ENCODE measurements around the gene TMSB15B. TPM values are rescaled to one million over a fixed set of nuclear protein-coding genes. Genes with fewer than 3 reads are reported as not detected.
"Not testable (repeated sequence)": the region's sequence is repeated elsewhere in the genome, so short reads cannot be mapped to it uniquely, and the experiment has no call there.

Gene TMSB15B
- polyA plus RNA-seq, 1 of the 3 experiments (the other 2 are of a cell fraction) = 13.1 TPM

DNA sequence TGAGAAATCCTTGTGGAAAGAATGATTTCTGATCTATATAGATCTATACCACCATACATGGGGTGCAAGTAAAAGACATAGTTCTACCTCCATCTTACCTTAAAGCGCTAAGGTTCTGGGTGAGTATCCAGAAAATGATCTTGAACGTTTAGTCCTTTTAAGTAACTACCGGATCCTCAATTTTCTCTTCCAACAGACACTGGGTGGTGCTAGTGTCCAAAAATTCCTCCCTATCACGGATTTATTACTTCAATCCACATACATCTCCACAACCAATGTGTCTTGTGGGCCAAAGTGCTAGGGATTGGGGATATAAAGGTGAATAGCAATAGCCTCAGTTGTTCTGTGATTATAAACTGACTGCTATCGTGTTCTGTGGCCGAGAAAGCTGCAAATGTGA is 1.8 kb upstream of the TMSB15B start:
- no CpG with 5 or more reads among the region's 6 CpGs for WGBS (ENCODE audit: low lambda C conversion rate)
- H3K4me1 ChIP-seq (ENCODE audit: control insufficient read depth in 1 of 2, insufficient read depth in 2 of 2, low read depth in 1 of 2, low read length in 1 of 2); CTCF ChIA-PET; POLR2A ChIA-PET; H4K20me1 ChIP-seq (ENCODE audit: insufficient read depth); H3K36me3 ChIP-seq (replicated peaks in 1 of 2; ENCODE audit: control insufficient read depth in 1 of 2, insufficient read depth in 2 of 2, low read length in 1 of 2); DNase-seq; H2AFZ ChIP-seq (ENCODE audit: low read depth); H3K9me2 ChIP-seq; H3K4me2 ChIP-seq; H3K27ac ChIP-seq (ENCODE audit: low read depth in 2 of 2, low read length in 1 of 2); H3K9ac ChIP-seq; H3K79me2 ChIP-seq (ENCODE audit: insufficient read depth); H3K4me3 ChIP-seq (ENCODE audit: low read depth in 2 of 2, low read length in 1 of 2); H3K27me3 ChIP-seq (ENCODE audit: insufficient read depth); H3F3A ChIP-seq (replicated peaks; ENCODE audit: insufficient read depth); H3K9me3 ChIP-seq: not testable (repeated sequence)

DNA sequence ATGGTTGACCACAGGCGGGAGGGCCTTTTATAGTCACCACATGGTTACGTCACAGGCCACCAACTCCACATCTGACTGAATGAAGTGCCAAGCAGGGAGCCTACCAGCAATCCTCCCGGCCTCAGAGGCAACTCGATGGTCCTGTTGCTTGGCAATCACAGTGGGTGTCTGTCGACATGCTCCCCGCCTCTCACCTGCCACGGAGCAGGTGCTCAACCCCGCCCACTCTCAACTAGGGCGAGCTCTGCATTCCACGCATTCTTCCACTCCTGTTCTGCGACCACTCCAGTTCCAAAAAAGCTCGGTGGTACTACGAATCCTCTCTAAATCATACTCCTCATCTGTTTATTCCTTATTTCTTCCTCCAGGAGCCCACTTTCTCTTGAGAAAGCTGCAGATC is 21.1 kb downstream of the TMSB15B start:
- H3K27ac ChIP-seq (ENCODE audit: low read depth in 2 of 2, low read length in 1 of 2); CTCF ChIA-PET; H2AFZ ChIP-seq (ENCODE audit: low read depth); DNase-seq; H3K79me2 ChIP-seq (ENCODE audit: insufficient read depth); H3K9ac ChIP-seq; H3K4me1 ChIP-seq (ENCODE audit: control insufficient read depth in 1 of 2, insufficient read depth in 2 of 2, low read depth in 1 of 2, low read length in 1 of 2); H4K20me1 ChIP-seq (ENCODE audit: insufficient read depth); H3F3A ChIP-seq (replicated peaks; ENCODE audit: insufficient read depth); H3K27me3 ChIP-seq (ENCODE audit: insufficient read depth); H3K4me2 ChIP-seq; H3K4me3 ChIP-seq (ENCODE audit: low read depth in 2 of 2, low read length in 1 of 2); H3K9me3 ChIP-seq; POLR2A ChIA-PET; H3K36me3 ChIP-seq (replicated peaks in 1 of 2; ENCODE audit: control insufficient read depth in 1 of 2, insufficient read depth in 2 of 2, low read length in 1 of 2); H3K9me2 ChIP-seq: not testable (repeated sequence)
- WGBS (ENCODE audit: low lambda C conversion rate) = no CpG with 5 or more reads among the region's 13 CpGs

DNA sequence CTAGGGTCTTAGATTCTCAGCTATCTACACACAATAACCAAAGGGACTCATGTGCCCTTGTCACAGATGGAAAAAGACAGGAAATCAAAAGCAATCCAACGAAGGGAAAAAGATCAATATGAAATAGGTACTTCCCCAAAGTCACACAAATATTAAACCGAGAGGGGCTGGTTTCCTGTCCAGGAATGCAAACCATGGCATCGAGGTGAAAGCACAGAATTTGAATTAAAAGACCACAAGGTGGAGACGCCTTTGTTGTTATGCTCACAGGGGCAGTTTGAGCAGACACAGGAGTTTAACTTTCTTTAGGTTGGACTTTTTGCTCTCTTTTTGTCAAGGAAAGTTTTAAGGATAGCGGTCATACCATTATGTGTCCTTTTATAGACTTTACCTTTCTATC is 36.8 kb downstream of the TMSB15B start:
- CTCF ChIA-PET = no interaction called here

DNA sequence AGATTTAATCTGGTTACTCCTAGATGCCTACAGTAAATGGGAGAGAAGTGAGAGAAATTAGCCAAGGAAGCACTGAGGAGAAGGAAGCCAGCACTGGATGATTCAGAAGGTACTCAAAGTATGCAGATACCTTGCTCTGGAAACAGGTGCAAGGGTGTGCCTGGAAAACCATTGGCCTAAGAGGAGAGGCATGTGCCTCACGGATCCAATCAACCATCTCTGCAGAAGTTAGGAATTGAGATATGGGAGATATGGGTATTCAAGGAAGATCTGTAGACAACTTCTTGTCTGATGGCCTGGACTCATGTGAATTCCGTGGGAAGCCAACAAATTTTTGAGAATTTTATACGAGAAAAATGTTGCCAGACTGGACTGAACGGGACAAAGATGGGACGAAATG is 46.4 kb downstream of the TMSB15B start:
- H3K27me3 ChIP-seq (ENCODE audit: insufficient read depth) = peaks cover 61% of the 10 kb centered on the region
- POLR2A ChIA-PET = no interaction called here
- no peaks in the 10 kb centered on the region for H3K9me2 ChIP-seq
- no peak for TF ChIP-seq RFX5 (IDR thresholded peaks at IDR 0.05; ENCODE audit: low read length)
- no peak for TF ChIP-seq FOXM1 (IDR thresholded peaks at IDR 0.05; ENCODE audit: low read depth)
- TF ChIP-seq NFIC (IDR thresholded peaks at IDR 0.05; ENCODE audit: borderline replicate concordance) = no peak
- no peak for TF ChIP-seq JUND (IDR thresholded peaks at IDR 0.05)
- no peak for TF ChIP-seq MAX (IDR thresholded peaks at IDR 0.05; ENCODE audit: low read depth)
- no peak for TF ChIP-seq POLR2AphosphoS5 (IDR thresholded peaks at IDR 0.05; ENCODE audit: low read depth, low read length)
- no peak for TF ChIP-seq RAD21 (IDR thresholded peaks at IDR 0.05; ENCODE audit: low read length)
- no peak overlapping the region for H3K4me3 ChIP-seq (ENCODE audit: low read depth in 2 of 2, low read length in 1 of 2)
- no peaks in the 10 kb centered on the region for H4K20me1 ChIP-seq (ENCODE audit: insufficient read depth)
- no peaks in the 10 kb centered on the region for H3F3A ChIP-seq (replicated peaks; ENCODE audit: insufficient read depth)
- WGBS (ENCODE audit: low lambda C conversion rate) = 4% methylated on average over 5 of the region's 5 CpGs
- H3K36me3 ChIP-seq (replicated peaks in 1 of 2; ENCODE audit: control insufficient read depth in 1 of 2, insufficient read depth in 2 of 2, low read length in 1 of 2) = no peaks in the 10 kb centered on the region
- no peaks in the 10 kb centered on the region for H3K9me3 ChIP-seq
- H3K27ac ChIP-seq (ENCODE audit: low read depth in 2 of 2, low read length in 1 of 2) = no peak overlapping the region
- no peak overlapping the region for H3K9ac ChIP-seq
- no peaks in the 10 kb centered on the region for H3K79me2 ChIP-seq (ENCODE audit: insufficient read depth)
- H2AFZ ChIP-seq (ENCODE audit: low read depth) = no peak overlapping the region
- H3K4me2 ChIP-seq = no peak overlapping the region
- DNase-seq = no peak
- H3K4me1 ChIP-seq (ENCODE audit: control insufficient read depth in 1 of 2, insufficient read depth in 2 of 2, low read depth in 1 of 2, low read length in 1 of 2) = no peaks in the 10 kb centered on the region
- CTCF ChIA-PET = no interaction called here

More for the DNA sequence above, 36.8 kb downstream of the TMSB15B start:
- Histone ChIP-seq H3K9me3 (no peaks in the 10 kb centered on the region), H3K79me2 (ENCODE audit: insufficient read depth) (no peaks in the 10 kb centered on the region), H3K9ac (no peak overlapping the region), H3K4me1 (ENCODE audit: control insufficient read depth in 1 of 2, insufficient read depth in 2 of 2, low read depth in 1 of 2, low read length in 1 of 2) (no peaks in the 10 kb centered on the region), H3K27me3 (ENCODE audit: insufficient read depth) (peaks cover 41% of the 10 kb centered on the region; the same call in 1 of the 2 replicates), H3K4me3 (ENCODE audit: low read depth in 2 of 2, low read length in 1 of 2) (no peak overlapping the region), H3K36me3 (replicated peaks in 1 of 2; ENCODE audit: control insufficient read depth in 1 of 2, insufficient read depth in 2 of 2, low read length in 1 of 2) (no peaks in the 10 kb centered on the region), H3F3A (replicated peaks; ENCODE audit: insufficient read depth) (no peaks in the 10 kb centered on the region), H3K27ac (ENCODE audit: low read depth in 2 of 2, low read length in 1 of 2) (no peak overlapping the region), H3K4me2 (no peak overlapping the region), H4K20me1 (ENCODE audit: insufficient read depth) (no peaks in the 10 kb centered on the region), H2AFZ (ENCODE audit: low read depth) (no peak overlapping the region), H3K9me2 (no peaks in the 10 kb centered on the region)
- no peak for TF ChIP-seq MEF2A (IDR thresholded peaks at IDR 0.05; ENCODE audit: borderline replicate concordance, low read depth)
- no peak for TF ChIP-seq FOSL2 (IDR thresholded peaks at IDR 0.05; ENCODE audit: borderline replicate concordance, low read depth)
- WGBS (ENCODE audit: low lambda C conversion rate) = 3% methylated on average over 5 of the region's 5 CpGs
- POLR2A ChIA-PET = no interaction called here
- no peak for DNase-seq

Measured in SK-N-SH (cell line).